Dedifferentiated amniotic fluid mesenchymal stem cell (primary cell): ENCODE results near the gene SPATA31C2.
"Not testable (repeated sequence)": the region's sequence is repeated elsewhere in the genome, so short reads cannot be mapped to it uniquely, and the experiment has no call there.

ENCODE experiments used
- DNase-seq: peaks from one replicate; pipeline ENCODE4 v3.0.0-alpha.2; 2016; ENCODE audit errors: extremely low spot score

Gene SPATA31C2

DNA sequence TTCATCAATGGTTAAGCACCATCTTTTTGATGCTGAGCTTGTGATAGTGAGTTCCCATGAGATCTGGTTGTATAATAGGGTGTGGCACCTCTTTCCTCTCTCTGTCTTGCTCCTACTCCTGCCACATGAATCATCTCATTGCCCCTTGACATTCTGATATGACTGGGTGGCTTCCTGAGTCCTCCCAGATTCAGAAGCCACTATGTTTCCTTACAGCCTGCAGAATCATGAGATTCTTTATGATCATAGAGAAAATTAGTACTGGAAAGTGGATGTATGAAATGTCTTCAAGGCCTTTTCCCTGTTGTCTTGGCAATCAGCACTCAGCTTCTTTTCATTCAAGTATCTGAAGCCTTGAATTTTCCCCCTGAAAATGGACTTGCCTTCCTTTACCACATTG is 14.9 kb downstream of the SPATA31C2 start:
- DNase-seq: not testable (repeated sequence)

DNA sequence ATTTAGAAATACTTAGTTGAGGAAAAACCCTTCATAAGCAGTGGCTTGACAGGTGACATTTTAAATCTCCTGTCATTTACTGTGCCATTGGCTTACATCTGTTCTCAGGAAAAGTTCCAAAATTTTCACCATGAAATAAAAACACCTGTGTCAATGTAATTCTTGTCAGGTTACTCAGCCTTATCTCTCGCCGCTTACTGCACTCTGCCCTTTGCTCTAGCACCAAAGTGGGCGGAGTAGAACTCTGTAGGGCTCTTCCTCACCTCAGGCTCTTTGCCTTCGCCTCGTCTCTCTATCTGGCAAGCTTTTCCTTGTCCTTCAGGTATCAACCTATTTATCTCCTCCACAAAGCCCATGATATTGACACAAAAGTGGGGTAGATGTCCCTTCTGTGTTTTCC is 20.2 kb downstream of the SPATA31C2 start:
- not testable (repeated sequence) for DNase-seq

DNA sequence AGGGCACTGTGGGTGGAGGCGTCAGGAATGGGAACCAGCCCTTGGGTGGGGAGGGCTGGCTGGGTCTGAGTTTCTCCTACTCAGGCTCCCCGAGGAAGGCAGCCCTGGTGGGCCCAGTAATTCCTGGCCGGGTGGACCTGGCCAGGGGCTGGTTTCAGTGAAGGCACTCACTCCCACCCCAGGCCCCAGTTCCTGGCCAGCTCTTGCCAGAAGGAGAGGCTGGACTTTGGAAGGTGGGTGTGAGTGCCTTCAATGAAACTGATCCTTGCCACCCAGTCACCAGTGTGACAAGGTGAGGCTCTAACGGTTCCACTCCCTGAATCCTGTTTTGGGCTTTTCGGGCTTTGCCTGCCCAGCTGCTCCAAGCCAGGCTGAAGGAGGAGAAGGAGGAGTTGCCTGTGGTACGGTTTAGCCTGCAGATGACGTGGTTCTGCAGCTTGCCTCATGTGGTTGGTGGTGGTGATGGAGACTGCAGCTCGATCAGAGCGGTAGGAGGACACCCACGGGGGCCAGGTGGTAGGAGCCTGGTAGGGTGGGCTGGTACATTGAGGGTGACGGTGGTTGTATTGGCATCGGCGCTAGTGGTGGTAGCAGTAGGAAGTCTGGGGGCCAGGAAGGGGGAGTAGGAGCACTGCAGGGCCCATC is 23.2 kb downstream of the SPATA31C2 start:
- not testable (repeated sequence) for DNase-seq

DNA sequence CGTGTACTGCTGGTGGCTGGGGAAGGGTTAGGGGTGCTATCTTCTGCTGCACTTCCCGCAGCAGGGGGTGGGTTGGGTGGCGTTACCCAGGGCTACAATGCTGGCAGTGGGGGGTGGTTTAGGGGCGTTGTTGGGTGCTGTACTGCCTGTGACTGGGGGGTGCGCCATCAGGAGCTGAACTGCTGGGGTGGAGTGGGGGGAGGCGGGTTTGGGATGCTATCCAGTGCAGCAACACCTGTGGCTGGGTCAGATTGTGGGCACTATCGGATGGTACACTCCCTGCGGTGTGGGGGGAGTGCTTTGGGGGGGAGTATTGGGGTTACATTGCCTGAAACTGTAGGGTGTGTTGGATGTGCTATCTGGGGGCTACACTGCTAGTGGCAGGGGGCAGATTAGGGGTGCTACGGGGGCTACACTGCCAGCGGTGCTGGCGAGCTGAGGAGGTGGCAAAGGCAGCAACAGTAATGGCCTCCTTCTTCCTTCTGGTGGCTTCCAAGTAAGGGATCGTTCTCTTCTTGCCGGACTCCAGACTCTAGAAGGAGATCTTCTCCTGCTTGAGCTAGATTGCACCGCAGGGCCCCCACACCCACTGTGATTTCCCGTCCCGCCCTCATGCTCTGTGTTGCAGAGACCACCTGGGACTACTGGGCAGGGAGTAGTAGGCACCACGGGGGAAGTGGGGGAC is 23.9 kb downstream of the SPATA31C2 start:
- not testable (repeated sequence) for DNase-seq

DNA sequence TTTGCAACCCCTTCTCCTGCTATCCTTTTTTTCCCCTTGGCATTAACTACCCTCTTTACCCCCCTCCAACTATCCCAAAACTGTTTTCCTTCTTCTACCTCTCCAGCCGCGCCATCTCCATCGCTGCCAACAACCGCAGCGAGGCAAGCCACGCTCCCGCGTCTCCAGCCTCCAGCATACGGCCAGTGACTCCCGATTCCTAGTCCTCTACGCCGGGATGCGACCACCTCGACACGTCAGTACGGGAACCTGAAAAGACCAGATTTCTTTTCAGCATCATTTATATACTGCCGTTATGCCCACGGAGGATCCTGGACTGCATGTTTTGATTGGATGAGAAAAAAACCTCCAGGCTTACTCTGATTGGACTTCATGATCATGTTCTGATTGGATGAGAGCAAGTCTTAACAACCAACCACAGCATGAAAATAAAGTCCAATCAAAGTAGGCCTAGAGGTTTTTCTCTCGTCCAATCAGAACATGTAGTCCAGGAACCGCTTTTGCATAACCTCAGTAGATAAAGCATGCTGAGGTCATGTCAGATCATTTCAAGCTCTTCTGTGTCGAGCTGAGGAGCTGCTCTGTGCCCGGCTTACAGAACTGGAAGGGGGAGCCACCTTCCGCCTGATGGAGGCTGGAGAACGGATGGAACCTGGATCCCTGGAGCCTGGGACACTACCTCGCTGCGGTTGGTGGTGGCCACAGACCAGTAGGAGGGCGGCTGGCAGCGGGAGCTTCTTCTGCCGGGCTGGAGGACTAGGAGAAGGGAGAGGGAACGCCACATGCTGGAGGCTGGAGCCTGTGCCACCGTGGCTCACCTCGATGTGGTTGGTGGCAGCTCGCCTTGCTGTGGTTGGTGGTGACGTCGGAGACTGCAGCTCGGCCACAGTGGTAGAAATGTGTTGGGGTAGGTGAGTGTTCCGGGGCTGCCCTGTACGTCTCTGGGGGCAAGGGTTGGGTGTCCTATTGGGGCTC is 24.8 kb downstream of the SPATA31C2 start:
- DNase-seq: not testable (repeated sequence)

DNA sequence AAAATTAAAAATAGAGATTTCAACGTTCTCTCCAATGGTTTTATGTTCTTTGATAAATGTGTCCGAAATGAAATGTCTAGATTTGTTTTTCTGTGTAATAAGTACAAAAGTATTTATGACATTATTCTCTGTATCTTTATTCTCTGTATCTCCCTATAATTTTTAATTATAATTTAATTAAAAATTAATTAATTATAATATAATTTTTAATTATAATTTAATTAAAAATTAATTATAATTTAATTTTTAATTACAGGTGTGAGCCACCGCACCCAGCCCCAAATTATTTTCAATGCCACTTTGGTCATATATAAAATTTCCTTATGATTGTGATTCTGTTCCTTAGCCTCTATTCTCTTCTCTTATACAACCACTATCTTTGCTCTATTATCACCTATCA is 28.2 kb downstream of the SPATA31C2 start:
- no peak for DNase-seq

DNA sequence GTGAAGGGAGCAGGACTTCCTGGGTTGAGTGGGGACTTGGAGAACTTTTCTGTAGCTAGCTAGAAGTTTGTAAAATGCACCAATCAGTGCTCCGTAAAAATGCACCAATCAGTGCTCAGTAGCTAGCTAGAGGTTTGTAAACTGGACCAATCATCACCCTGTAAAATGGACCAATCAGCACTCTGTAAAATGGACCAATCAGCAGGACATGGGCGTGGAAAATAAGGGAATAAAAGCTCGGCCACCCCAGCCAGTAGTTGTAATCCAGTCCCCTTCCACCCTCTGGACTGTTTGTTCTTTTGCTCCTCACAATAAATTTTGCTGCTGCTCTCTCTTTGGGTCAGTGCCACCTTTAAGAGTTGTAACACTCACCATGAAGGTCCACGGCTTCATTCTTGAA is 29.5 kb downstream of the SPATA31C2 start:
- DNase-seq: no peak

DNA sequence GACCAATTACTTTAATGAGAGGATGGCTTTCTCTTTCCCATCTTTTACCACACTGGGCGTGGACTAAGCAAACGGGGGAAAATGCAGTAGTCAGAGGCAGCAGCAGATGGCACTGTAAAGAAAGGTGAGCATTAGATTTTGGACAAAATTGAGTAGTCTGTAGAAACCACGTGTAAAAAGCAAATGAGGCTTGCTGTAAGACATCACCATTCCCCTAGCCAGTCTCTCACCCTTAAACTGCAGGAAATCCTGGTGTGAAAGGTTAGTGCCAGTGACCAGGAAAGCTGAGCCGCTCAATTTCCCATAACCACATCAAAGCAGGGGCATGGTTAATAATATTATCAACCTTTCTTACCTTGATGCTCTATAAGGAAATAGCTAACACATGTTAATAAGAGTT is 31.8 kb downstream of the SPATA31C2 start:
- DNase-seq: peak; percentile 69

DNA sequence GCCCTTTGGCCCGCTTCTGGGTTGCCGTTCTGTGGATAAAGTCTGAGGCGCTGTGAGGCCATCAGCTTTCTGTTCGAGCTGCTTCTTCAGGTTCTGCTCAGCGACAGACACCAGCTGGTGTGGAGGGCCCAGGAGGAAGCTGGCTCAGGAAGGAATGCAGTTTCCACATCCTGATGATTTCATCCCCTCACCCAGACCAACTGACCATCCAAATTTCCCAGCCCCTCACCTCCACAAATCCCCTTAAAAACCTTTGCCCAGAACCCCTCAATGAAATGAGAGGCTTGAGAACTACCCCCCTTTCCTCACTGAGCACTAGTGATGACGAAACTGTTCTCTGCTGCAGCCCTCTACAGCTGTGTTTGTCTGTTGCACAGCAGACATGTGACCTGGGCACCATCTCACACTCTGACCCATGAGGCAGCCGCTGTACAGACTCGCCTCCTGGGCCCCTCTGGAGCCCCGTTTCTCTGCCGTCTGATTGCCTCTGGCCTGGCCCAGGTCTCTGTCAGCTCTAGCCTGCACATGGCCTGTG is 45.4 kb downstream of the SPATA31C2 start:
- DNase-seq: no peak

DNA sequence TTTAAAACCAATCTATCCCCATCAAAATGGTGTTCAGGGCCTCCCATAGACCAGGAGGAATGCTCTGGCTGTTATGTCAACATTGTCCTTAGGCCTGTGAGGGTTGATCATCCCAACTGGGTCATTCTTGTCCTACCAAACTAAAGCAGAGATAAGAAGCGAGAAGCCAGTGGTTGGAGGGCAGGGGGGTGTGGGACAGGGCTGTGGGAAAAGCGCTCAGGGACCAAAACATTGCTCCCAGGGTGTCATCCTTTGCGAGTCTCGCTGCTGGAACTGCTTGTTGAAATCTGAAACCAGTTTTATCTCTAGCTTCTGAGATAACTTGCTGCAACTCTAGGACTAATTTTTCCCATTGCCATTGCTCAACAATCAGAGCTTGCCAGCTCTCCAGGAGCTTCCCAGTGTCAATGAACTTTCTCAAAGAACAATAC is 48.1 kb downstream of the SPATA31C2 start:
- no peak for DNase-seq

DNA sequence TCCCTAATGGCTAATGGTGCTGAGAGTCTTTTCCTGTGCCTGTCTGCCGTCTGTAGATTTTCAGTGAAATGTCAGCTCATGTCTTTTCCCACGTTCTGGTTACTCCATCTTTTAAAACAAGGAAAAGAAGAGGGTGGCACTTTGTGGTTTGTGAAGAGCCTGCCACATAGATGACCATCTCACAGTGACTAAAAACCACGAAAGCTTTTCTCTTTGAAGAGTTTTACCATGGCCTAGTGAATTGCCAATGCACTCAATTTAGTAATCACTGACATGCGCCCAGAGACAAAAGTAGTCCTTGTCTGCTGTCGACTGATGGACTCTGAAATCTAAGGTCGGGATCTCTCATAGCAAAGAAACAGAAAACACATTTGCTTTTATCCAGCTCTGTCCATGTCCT is 50.4 kb downstream of the SPATA31C2 start:
- no peak for DNase-seq

DNA sequence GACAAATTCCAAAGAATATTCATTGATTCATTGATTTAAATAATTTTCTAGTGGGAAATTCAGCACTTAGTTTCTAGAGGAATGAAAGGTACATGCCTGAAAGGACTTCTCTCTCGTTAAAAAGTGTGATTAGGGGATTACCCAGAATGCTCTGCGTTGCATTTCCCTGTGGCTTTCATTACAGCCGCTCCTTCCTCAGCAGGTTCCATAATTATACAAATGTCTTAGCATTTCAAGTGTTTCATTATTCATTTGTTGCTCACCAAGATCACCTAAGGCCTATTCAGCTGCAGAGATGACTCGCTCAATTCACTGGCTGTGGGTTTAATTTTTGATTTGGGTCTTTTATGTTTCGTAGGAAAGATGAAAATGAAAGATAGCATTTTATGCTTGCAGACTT is 52.8 kb downstream of the SPATA31C2 start:
- DNase-seq: no peak

DNA sequence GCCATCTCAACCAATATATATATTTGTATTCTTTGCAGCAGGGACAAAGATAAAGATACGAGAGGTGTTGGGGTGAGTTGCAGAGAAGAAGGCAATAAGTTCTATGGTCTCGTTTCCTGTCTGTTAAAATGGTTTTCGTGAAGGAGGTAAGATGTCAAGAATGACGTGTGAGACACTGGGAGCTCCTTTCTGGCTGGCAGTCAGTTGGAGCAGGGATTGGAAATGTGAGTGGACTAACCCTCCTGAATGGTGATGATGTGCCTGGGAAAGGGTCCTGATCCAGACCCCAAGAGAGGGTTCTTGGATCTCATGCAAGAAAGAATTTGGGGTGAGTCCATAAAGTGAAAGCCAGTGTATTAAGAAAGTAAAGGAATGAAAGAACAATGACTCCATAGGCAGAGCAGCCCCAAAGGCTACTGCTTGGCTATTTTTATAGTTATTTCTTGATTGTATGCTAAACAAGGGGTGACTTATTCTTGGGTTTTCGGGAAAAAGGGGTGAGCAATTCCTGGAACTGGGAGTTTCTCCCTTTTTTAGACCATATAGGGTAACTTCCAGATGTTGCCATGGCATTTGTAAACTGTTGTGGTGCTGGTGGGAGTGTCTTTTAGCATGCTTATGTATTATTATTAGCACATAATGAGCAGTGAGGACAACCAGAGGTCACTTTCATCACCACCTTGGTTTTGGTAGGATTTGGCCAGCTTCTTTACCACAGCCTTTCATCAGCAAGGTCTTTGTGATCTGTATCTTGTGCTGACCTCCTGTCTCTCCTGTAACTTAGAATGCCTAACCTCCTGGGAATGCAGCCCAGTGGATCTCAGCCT is 53.7 kb downstream of the SPATA31C2 start:
- DNase-seq: no peak
